Measurements from ENCODE around the gene NRN1L.

GRCh38 chr16:67879936-67880335, 4.7 kb upstream of the NRN1L start:
- no peak for TF ChIP-seq CTCF (conservative IDR thresholded peaks at IDR 0.05; ENCODE audit: low read depth, low read length)
- no peak for TF ChIP-seq RFX5 (IDR thresholded peaks at IDR 0.05; ENCODE audit: low read depth, low read length)
- TF ChIP-seq MAZ (IDR thresholded peaks at IDR 0.05; ENCODE audit: borderline replicate concordance, low read depth, low read length) = no peak
